HG02571 (cell line): ENCODE data around the gene PSMD14.
"Not testable (repeated sequence)": the region's sequence is repeated elsewhere in the genome, so short reads cannot be mapped to it uniquely, and the experiment has no call there.

Experiments used
- ATAC-seq: cut with Tn5 transposase; IDR thresholded peaks from one replicate; pipeline ENCODE4 v1.9.1; 2021; ENCODE audit warnings: mild to moderate bottlenecking, moderate library complexity; ENCODE audit not compliant: unreplicated experiment

PSMD14 gene

DNA sequence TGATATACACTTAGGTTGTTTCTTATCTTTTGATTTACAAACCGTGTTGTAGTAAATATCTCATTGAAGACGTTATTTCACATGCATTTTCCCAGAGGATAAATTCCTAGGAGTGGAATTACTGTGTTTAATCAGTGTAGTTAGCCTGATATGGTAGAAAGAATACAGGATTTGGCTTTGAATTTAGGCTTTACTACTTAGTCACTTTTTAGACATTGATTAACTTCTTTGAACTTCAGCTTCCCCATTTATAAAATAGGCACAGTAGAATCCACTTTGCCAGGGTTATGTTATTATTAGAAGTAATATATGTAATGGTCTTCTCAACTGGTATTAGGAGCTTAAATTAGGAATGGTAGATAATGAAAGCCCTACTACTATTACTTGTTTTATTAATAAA, 27.4 kb downstream of the PSMD14 start:
- no peak for ATAC-seq

- ATAC-seq = no peak
These were observed 29.0 kb downstream of the PSMD14 start for GRCh38 chr2:161337247-161337646.

DNA sequence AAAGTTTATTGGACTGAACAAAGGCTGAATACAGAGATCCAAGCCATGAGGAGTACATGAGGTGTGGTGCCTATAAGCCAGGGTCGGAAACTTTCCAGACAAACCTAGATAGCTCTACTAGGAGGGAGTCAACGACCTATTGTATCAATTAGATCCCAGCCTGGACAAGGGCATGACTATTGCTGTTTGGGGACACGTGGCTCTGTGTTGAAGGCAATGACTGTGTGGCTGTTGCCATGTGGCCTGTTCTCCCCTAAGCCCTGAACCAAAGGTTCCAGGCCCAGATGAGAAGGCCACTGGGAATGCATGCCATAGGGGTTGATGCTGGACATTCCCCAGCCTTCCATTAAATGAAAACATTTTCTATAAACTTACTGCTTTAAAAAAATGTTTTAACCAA, 31.3 kb downstream of the PSMD14 start:
- not testable (repeated sequence) for ATAC-seq

DNA sequence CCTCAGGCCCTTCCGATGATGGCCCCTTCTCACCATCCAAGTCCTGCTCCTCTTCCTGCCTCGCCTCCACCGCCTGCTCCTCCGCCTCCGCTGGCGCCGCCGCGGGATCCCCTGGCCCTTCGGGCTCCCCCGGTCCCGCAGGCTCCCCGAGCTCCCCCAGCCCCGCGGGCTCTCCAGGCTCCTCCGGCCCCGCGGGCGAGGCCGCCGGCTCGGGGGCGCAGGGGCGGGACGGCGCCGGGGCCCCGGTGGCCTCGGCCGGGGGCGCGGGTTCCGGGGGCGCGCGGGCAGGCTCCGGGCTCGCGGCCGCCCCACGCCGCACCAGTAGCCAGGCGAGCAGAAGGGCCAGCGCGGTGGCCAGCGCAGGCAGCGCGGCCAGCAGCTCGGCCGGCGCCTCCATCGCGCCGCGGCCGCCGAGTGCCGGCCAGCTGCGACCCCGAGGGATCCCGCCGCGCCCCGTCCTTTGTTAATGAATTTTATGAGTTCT, 32.7 kb downstream of the PSMD14 start:
- not testable (repeated sequence) for ATAC-seq

GRCh38 chr2:161343235-161343634, 35.0 kb downstream of the PSMD14 start:
- ATAC-seq = no peak

- ATAC-seq = no peak
These were observed 36.5 kb downstream of the PSMD14 start for GRCh38 chr2:161344692-161345091.

DNA sequence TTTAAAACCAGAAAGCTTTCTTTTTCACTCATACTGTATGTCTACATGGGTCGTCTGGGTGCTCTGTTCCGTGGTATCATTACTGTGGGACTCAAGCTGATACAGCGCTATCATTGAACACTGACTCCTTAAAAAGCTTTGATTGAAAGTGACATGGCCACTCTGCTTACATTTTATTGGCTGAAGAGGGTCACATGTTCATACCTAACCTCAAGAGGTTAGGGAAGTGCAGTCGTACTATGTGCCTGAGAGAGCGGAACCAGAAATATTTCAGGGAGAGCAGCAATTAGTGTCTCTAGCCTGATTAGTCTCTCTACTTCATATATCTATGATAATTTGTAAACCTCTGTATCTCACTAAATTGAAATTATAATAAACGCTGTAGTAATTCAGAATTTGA, 43.5 kb downstream of the PSMD14 start:
- ATAC-seq = no peak

DNA sequence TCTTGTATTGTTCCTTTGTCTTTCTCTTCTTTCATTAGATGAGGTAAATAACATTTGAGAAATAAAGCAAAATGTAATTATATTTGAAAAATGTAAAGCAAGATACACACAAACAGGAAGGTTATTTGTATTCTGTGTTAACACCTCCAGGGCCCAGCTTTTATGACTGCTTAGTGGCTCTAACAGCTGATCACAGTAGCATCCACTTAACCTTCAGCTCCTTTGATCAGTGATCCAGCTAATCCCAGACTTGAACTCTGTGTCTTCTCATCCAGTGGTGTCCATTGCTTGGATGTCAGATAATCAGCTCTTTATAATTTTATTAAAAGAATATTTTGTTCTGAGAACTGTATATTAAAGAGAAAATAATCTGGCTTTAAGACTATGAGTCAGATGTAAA, 44.5 kb downstream of the PSMD14 start:
- no peak for ATAC-seq

DNA sequence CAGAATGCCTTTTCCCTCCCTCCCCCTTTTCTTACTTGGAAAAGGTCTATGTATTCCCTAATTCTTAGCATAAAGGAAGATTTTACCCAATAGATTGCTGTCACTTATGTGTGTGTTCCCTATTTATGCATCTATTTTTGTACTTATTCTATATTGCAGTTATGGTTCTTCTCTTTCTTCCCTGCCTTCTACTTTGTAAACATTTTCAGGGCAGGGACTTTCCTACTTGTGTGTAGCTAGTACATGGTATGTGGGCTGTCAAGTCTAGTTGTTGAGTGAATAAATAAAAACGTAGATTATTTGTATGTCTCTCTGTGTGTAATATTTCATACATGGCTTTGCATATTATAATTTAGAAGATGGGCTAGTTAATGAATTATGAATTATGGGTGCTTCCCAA, 45.3 kb downstream of the PSMD14 start:
- no peak for ATAC-seq

- no peak for ATAC-seq
These were observed 45.9 kb downstream of the PSMD14 start for GRCh38 chr2:161354106-161354505.

GRCh38 chr2:161355106-161355505, 46.9 kb downstream of the PSMD14 start:
- ATAC-seq = no peak

DNA sequence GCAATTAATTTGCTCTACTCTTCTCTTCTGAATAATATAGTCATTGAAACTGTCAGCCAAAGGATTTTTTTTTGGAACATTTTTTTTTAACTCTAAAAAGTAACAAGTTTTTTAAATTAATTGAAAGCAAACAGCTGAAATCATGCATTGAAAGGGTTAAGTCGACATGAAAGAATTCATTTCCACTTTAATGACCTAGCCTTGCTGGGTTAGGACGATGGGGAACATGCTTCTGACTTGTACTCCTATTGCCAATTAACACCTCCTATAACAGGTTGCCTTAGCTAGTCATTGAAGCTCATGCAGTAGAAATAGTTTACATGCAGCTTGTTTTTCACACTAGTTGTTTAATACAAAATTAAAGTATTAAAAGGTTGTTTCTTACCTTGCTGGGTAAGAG, 47.8 kb downstream of the PSMD14 start:
- ATAC-seq = no peak

- ATAC-seq = no peak
These were observed 48.9 kb downstream of the PSMD14 start for GRCh38 chr2:161357097-161357496.

- ATAC-seq = no peak
These were observed 50.6 kb downstream of the PSMD14 start for GRCh38 chr2:161358838-161359237.

GRCh38 chr2:161360095-161360654, 52.0 kb downstream of the PSMD14 start:
- ATAC-seq = not testable (repeated sequence)

DNA sequence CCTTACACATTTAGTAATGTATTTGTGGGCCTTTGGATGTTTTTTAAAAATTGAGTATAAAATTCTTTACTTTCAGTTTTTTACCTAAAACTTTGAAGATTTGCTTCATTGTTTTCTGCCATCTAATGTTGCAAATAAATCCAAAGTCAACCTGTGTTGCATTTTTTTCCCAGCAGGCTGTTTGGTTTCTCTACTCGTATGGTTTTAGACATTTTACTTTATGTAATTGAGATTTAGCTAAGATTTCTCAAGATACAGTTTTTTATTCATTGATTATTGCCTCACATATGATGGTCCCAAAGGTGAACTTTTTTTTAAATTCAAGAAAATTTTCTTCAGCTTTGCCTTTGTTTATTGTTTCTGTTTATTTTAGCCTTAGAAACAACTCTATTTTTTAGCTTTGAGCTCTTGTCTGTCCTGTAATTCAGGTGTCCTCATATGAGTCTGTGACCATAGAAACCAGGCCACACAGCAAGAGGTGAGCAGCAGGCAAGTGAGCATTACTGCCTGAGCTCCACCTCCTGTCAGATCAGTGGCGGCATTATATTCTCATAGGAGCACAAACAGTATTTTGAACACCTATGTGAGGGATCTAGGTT, 54.4 kb downstream of the PSMD14 start:
- ATAC-seq = no peak

DNA sequence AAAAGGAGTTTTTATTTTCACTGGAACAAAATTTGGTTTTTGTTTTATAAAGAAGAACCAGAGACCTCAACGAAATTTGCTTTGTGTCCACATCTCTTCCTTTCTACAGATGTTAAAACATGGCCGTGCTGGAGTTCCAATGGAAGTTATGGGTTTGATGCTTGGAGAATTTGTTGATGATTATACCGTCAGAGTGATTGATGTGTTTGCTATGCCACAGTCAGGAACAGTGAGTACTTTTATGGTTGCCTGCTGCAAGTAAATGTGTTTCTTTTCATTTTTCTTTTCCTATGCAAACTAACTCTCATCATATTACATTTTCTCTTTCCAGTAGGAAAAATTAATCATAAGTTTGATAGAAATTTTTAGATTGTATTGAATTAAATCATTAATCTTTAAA, 59.5 kb downstream of the PSMD14 start:
- no peak for ATAC-seq

DNA sequence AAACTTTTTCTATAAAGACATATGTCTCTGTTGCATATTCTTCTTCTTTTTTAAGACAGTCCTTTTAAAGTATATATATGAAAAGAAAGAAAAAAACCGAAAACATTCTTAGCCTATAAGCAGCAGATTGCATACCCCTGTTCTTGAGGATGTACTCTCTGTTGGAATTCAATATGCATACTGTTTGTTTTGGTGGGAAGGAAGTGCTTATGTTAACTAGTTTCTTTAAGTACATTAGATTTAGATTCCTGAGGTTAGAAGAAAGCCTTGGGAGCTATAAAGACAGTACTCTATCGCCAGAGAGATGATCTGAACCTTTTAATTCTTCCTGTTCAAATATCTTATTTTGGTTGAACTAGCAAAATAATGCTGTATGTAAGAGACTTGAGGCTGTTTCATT, 61.1 kb downstream of the PSMD14 start:
- no peak for ATAC-seq

DNA sequence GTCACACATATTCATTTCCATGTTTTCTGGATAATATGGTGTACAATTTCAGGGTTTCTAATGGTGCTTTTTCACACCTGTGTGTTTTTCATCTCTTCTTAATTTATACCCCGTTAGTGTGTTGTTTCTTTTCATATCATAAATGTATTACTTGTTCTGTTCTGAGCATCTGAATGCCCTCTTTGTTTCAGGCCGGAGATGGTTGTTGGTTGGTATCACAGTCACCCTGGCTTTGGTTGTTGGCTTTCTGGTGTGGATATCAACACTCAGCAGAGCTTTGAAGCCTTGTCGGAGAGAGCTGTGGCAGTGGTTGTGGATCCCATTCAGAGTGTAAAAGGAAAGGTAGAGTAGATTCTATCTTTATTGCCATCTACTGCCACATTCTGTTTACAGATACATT, 62.8 kb downstream of the PSMD14 start:
- no peak for ATAC-seq

- ATAC-seq = no peak
These were observed 63.6 kb downstream of the PSMD14 start for GRCh38 chr2:161371869-161372268.

DNA sequence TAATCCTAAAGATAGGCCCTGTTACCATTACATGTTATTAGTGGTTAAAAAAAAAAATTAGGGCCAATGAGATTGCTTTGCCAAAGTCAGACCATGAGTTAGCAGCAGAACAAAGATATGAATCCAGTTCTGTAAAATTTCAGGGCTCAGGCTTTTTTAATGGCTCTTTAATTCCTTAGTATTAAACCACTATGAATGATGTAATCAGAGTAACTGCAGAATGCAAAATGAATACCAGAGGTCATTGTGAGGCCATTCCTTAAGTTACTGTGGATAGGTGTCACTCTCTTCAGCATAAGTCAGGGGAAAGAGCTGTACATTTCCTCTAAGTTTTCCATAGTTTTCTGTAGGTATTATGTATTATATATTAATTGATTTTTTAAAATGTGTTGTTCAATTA, 65.7 kb downstream of the PSMD14 start:
- ATAC-seq = no peak

GRCh38 chr2:161374446-161374845, 66.2 kb downstream of the PSMD14 start:
- ATAC-seq = no peak

DNA sequence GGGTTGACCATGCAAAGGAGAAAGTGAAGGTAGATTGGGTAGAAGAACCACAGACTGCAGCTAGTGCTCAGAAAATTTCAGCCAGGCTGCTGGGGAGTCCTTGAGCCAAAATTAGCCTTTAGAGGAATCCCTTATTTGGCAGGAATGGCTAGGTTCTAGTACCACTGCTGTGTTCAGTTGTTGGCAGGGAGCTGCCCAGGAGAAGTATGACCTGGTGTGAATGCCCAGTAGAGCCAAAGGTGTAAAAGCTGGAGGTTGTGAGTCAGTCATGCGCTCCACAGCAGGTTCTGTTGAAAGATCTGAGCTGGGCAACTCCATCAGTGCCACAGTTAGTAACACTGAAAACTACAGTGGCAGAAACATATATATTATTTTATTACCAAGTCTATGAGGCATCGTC, 71.5 kb downstream of the PSMD14 start:
- ATAC-seq = no peak
